Smooth muscle cell of the umbilical artery (primary cell): ENCODE measurements around the gene SHE. TPM values are rescaled to one million over a fixed set of nuclear protein-coding genes. Genes with fewer than 3 reads are reported as not detected.

ENCODE experiments used
- total RNA-seq: library from RNA; depleted of rRNA; stranded (reverse); fragments of >200 nt; gene quantifications from 2 replicates; pipeline ENCODE4 v1.2.3, GENCODE V29; 2014

The SHE gene
- under 0.01 and 0.05 TPM in 2 replicates for total RNA-seq

GRCh38 chr1:154502066-154502743 is at the start of gene SHE, which contains the start of gene TDRD10:
Gene SHE (minus strand): TSS chr1:154502412. CDS start chr1:154502026, 386 bp downstream.
Gene TDRD10 (plus strand): TSS chr1:154502219. CDS start chr1:154506904, 4,685 bp downstream.

Other genes starting within 250 kb of the SHE start
- gene HAX1, start 229.8 kb downstream of the SHE start, total RNA-seq, result 68.2 and 117 TPM in 2 replicates
- gene AQP10, start 181.3 kb downstream of the SHE start, total RNA-seq, result 0.05 TPM in 1 of 2 replicates, not detected in the other
- 144 and 176 TPM in 2 replicates for gene ATP8B2, start 176.9 kb downstream of the SHE start, total RNA-seq
- gene IL6R, start 97.1 kb downstream of the SHE start, total RNA-seq, result 0.30 and 1.1 TPM in 2 replicates
- gene TDRD10, start 193 bp downstream of the SHE start, total RNA-seq, result not detected in 2 replicates
- gene UBE2Q1, start 56.2 kb upstream of the SHE start, total RNA-seq, result 27.6 and 36.1 TPM in 2 replicates
- under 0.01 and 0.05 TPM in 2 replicates for gene CHRNB2, start 65.4 kb upstream of the SHE start, total RNA-seq
- gene ADAR, start 105.8 kb upstream of the SHE start, total RNA-seq, result 76.0 and 123 TPM in 2 replicates